ENCODE data around the gene MCTP1.
A peak's percentile ranks its signal among the peaks of the same experiment; 100 is the strongest.

The MCTP1 gene

DNA sequence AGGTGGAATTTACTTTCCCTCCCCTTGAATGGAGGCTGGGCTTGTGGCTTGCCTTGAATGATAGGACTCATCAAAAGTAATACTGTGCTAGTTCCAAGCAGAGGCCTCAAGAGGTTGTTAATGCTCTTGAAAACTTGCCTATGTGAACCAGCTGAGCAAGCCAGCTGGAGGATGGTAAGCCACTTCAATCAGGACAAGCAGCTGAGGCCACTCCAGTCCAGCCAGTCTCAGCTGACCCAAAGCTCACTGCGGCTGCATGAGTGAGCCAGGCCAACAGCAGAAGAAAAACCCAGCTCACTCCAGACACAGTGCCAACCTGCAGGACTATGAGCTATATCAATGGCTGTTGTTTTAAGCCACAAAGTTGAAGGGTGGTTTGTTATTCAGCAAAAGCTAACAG is 182.8 kb downstream of the MCTP1 start:
- ATAC-seq (replicated peaks) (no peak), DNase-seq (no peak)
- H3K27me3 Mint-ChIP-seq = no peaks in the 10 kb centered on the region
- no peak overlapping the region for H3K27ac Mint-ChIP-seq
- no peaks in the 10 kb centered on the region for H3K4me1 Mint-ChIP-seq
- no peaks in the 10 kb centered on the region for H3K36me3 Mint-ChIP-seq
- no peak overlapping the region for H3K4me3 Mint-ChIP-seq
- no peaks in the 10 kb centered on the region for H3K9me3 Mint-ChIP-seq

DNA sequence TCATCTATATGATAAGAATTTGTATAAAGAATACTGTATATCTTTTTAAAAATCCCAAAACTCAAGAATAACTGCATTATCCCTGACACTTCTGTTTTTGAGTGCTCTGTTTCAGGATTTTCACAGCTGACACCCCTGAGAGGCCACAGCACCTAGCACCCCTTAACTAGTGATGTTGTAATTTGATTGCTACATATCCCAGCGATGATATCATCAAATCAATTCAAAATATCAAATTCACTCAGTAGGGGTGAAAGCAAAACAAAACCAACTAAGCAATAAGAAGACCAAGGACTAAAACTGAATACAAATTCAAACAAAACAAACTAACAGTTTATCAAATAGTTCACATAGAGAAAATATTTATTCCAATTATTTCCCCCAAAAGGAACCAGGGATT is 184.3 kb downstream of the MCTP1 start:
- H3K27ac Mint-ChIP-seq = no peak overlapping the region
- H3K4me1 Mint-ChIP-seq = no peaks in the 10 kb centered on the region
- DNase-seq (no peak), ATAC-seq (replicated peaks) (no peak)
- no peaks in the 10 kb centered on the region for H3K36me3 Mint-ChIP-seq
- H3K27me3 Mint-ChIP-seq = peaks cover 0 to 7% of the 10 kb centered on the region in 2 donors
- no peak overlapping the region for H3K4me3 Mint-ChIP-seq
- H3K9me3 Mint-ChIP-seq = peaks cover 0 to 2% of the 10 kb centered on the region in 2 donors

DNA sequence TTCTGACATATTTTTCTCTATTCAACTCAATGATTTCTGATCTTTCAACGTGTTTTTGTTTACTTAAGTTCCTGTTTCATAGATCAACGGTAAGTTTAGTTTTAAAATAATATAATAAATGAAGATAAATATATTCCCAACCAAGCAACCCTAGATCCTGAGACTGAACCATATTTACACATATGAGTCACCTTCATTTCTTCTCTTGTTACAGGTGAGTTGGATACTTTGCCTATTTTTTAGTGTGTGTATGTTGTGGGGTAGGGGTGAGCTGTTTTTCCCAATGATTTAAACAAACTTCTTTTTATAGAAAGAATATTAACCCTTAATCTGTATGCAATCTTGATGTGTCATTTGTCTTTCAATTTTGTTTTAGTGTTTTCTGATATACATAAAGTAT is 186.9 kb downstream of the MCTP1 start:
- ATAC-seq (replicated peaks) = no peak
- no peaks in the 10 kb centered on the region for H3K36me3 Mint-ChIP-seq
- peaks cover 0 to 7% of the 10 kb centered on the region in 2 donors for H3K9me3 Mint-ChIP-seq
- no peak for DNase-seq
- H3K4me1 Mint-ChIP-seq = no peaks in the 10 kb centered on the region
- peaks cover 0 to 8% of the 10 kb centered on the region in 2 donors for H3K27me3 Mint-ChIP-seq
- no peak overlapping the region for H3K27ac Mint-ChIP-seq
- no peak overlapping the region for H3K4me3 Mint-ChIP-seq

DNA sequence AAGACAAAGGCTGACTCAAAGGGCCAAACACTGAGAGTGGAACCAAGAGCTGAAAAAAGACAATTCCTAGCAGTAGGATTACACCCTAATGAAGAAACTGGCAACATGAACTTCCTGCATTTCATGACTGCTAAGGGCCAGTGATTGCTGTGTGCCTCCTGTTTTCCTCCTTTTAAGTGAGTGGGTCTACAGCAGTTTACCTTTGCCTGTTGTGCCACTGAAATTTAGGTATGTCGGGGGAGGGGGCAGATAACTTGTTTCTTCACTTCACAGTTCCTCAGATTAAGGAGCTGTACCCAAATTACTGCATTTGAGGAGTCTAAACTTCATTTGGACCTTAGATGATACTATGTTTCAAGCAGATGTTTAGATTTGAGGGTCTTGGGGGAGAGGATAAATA is 191.7 kb downstream of the MCTP1 start:
- Mint-ChIP-seq H3K9me3 (peaks cover 6 to 13% of the 10 kb centered on the region in 2 donors), H3K27me3 (peaks cover 0 to 8% of the 10 kb centered on the region in 2 donors), H3K36me3 (no peaks in the 10 kb centered on the region), H3K4me3 (no peak overlapping the region), H3K27ac (no peak overlapping the region), H3K4me1 (peaks cover 1 to 2% of the 10 kb centered on the region in 2 donors)
- DNase-seq = no peak
- no peak for ATAC-seq (replicated peaks)

DNA sequence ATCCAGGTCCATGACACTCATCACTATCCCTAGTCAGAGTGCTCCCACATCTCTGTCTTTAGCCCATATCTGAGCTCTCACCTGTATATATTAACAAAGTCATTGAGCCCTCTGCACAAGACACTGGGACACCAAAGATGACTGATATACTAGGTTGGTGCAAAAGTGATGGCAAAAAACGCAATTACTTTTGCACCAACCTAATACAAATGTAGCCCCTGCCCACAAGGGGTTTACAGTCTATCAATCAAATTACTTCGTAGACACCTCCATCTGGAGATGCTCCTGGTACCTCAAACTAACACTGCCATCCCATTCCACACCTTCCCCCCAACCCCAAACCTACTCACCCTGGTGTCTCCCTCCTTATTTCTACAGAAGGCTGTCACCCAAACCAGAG is 194.1 kb downstream of the MCTP1 start:
- H3K4me1 Mint-ChIP-seq = peaks cover 10 to 16% of the 10 kb centered on the region in 2 donors
- no peak overlapping the region for H3K27ac Mint-ChIP-seq
- ATAC-seq (replicated peaks) (no peak), DNase-seq (no peak)
- H3K9me3 Mint-ChIP-seq = peaks cover 6 to 13% of the 10 kb centered on the region in 2 donors
- no peak overlapping the region for H3K4me3 Mint-ChIP-seq
- H3K36me3 Mint-ChIP-seq = no peaks in the 10 kb centered on the region
- H3K27me3 Mint-ChIP-seq = peaks cover 0 to 3% of the 10 kb centered on the region in 2 donors

DNA sequence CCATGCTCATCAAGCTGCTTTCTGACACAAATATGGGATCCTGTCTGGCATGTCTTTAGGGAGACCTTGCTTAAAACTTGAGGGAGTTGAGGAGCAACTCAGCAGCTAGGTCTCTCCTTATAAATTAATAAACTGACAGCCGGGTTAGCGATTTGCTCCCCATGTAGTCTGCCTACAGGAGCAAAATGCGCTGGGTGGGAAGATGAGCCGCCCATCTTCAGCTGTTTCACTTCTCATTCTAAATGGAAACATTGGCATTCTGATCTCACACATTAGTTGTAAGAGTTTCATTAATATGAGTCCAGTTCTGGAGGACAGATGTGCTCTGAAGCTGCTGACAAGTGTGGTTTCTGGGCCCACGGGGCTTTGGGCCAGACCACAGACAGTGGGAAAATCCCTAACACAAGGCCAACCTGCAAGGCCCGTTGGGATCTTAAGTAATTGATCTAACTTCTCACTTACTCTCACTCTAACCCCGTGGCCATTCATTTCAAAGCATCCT is 197.0 kb downstream of the MCTP1 start:
- Mint-ChIP-seq H3K4me1 (peaks cover 10 to 16% of the 10 kb centered on the region in 2 donors), H3K27me3 (no peaks in the 10 kb centered on the region), H3K36me3 (no peaks in the 10 kb centered on the region), H3K27ac (peak overlapping the region; percentile 84), H3K4me3 (peak overlapping the region; percentile 21 to 40), H3K9me3 (peaks cover 6% of the 10 kb centered on the region in 2 donors)
- peak; percentile 95 to 96 for ATAC-seq (replicated peaks)
- peak; percentile 66 for DNase-seq

DNA sequence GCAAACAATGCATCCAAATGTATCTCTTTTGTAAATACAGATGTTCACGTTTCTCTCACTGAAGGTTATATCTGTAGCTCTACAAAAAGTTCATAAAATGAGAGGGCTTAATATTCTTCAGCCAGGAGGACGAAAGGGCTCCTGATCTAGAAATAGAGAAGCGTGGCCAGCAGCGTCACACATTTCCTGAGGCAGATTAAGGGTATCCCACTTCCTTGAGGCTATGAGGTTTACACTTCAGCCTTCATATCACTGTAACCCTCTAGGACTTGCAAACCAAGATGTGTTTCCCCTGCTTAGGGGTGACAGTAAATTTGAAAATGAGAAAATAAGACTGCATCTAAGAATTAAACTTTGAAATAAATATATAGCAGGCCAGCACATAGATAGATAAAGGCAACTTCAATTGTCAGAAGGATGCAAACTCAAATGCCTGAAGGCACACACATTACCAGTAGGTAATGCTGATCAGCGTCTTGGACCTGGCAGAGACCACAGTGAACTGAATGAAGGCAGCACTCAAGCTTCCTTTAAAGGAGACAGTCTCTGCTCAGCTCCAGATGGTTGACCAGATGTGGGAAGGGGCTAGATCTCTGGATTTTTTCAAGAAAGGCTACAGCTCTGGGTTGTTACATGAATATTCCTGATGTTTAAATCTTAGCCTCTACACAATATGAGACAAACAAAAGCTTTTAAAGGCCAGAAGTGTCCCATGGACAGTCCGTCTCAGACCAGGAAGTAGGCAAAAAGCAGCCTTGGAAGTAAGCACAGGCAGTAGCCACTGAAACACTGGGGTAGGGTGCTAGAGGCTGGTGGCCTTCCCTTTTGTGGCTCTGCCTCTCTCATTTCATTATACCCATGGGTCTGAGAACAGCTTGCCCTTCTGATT is 197.7 kb downstream of the MCTP1 start:
- Mint-ChIP-seq H3K36me3 (no peaks in the 10 kb centered on the region), H3K27ac (peak overlapping the region; percentile 84), H3K27me3 (no peaks in the 10 kb centered on the region), H3K9me3 (peaks cover 6% of the 10 kb centered on the region in 2 donors), H3K4me1 (peaks cover 10 to 16% of the 10 kb centered on the region in 2 donors), H3K4me3 (peak overlapping the region in 1 of 2 donors; percentile 40)
- ATAC-seq (replicated peaks) (peak; percentile 64 to 67), DNase-seq (no peak)

DNA sequence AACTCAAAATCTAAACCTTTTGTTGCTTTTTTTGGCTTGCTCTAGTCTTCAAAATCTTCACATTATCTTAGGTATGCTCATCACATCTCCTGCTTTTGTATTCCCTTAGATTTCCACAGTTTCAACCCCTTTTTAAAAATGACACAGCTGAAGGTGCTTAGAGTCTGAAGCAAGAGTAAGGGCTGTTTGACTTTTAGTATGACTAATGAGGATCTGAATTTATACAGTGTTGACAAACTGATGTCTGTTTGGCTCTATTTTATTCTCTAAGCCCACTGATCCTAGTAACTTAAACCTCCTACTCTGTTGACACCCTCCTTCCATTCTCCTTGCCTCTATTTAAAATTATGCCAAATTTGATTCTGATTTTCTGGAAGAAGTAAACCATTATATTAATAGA is 200.1 kb downstream of the MCTP1 start:
- Mint-ChIP-seq H3K27ac (no peak overlapping the region), H3K9me3 (no peaks in the 10 kb centered on the region), H3K27me3 (no peaks in the 10 kb centered on the region), H3K4me3 (no peak overlapping the region), H3K36me3 (no peaks in the 10 kb centered on the region), H3K4me1 (peaks cover 10 to 27% of the 10 kb centered on the region in 2 donors)
- ATAC-seq (replicated peaks) (no peak), DNase-seq (no peak)

DNA sequence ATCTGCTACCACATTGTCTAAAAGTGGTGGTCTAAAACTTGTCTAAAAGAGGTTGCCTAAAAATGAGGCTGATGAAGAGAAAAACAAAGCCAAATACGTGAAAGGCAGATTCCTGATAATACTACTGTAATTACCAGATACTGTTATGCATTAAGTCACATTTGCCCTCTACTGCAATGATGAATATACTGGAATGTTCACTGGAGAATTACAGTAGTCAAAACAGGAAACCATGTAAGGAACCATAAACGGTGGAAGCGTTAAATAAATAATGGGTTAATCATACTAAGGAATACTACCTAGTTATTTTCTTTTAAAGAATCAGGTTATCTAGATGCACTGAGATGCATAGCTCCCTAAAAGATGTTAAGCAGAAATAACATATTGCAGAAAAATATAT is 201.3 kb downstream of the MCTP1 start:
- H3K36me3 Mint-ChIP-seq = no peaks in the 10 kb centered on the region
- H3K9me3 Mint-ChIP-seq = no peaks in the 10 kb centered on the region
- H3K27ac Mint-ChIP-seq = no peak overlapping the region
- H3K4me3 Mint-ChIP-seq = no peak overlapping the region
- no peaks in the 10 kb centered on the region for H3K27me3 Mint-ChIP-seq
- DNase-seq (no peak), ATAC-seq (replicated peaks) (no peak)
- H3K4me1 Mint-ChIP-seq = peaks cover 10 to 27% of the 10 kb centered on the region in 2 donors

DNA sequence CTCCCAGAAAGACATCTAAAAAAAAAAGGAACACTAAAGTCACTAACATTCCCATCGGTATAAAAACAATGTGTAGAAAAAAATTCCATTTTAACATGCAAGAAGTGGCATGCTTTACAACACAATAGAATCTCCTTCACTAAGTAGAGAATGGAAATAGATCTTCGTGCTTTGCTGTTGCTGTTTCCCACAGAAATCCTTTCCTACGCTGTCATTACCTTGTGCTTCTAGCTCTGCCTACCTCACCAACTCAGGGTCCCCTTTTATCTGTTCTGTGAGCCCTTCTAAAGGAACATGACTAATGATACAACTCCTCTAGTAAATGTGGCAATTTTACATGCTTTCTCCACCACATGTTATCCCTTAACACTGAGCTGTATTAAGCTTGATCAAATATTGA is 202.9 kb downstream of the MCTP1 start:
- Mint-ChIP-seq H3K36me3 (no peaks in the 10 kb centered on the region), H3K9me3 (no peaks in the 10 kb centered on the region), H3K4me1 (peaks cover 0 to 13% of the 10 kb centered on the region in 2 donors), H3K27ac (no peak overlapping the region), H3K27me3 (no peaks in the 10 kb centered on the region), H3K4me3 (no peak overlapping the region)
- ATAC-seq (replicated peaks) = peak in 1 of 2 donors; percentile 8
- DNase-seq = no peak

DNA sequence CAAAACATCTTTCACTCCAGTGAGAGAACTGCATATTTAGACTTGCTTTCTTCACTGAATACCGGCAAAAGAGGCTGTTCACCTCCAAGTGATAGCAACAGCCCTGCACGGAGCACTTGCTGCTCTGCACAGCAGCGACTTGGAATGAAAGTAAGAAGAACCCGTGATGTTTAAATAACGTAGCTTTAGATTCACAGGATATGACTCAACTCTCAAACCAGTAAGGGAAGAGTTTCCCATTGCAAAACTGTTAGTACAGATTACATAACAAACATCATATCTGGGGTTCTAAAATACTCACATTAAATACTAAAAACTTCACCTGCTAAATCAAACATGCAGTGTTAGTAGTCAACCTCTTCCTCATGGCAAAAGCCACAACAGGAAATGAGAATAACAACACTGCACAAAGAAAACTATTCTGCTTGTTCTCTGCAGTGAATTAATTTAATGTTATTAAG is 203.4 kb downstream of the MCTP1 start:
- Mint-ChIP-seq H3K9me3 (no peaks in the 10 kb centered on the region), H3K27me3 (no peaks in the 10 kb centered on the region), H3K4me1 (peaks cover 0 to 11% of the 10 kb centered on the region in 2 donors), H3K27ac (no peak overlapping the region), H3K4me3 (peak overlapping the region in 1 of 2 donors; percentile 53), H3K36me3 (no peaks in the 10 kb centered on the region)
- DNase-seq (no peak), ATAC-seq (replicated peaks) (peak; percentile 70 to 72)

DNA sequence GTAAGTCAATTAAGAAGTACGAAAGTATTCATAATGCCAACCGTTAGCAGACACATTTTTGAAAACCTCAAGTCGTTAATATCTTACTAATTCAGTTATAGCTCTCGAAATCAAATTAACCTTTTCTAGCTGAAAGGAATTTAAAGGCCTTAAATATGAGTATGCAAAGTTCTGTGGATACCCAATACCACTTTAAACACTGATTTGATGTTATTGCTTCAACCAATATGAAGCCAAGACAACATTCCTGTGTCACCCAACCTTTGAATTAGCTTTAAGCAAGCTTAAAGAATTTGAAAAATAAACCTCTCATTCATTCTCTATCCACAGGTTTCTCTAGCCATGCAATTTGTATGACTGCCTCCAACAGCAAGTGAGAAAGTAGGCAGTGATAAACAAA is 204.5 kb downstream of the MCTP1 start:
- Mint-ChIP-seq H3K9me3 (no peaks in the 10 kb centered on the region), H3K27me3 (no peaks in the 10 kb centered on the region), H3K4me1 (peaks cover 0 to 11% of the 10 kb centered on the region in 2 donors), H3K36me3 (no peaks in the 10 kb centered on the region), H3K27ac (no peak overlapping the region), H3K4me3 (no peak overlapping the region)
- no peak for ATAC-seq (replicated peaks)
- no peak for DNase-seq

DNA sequence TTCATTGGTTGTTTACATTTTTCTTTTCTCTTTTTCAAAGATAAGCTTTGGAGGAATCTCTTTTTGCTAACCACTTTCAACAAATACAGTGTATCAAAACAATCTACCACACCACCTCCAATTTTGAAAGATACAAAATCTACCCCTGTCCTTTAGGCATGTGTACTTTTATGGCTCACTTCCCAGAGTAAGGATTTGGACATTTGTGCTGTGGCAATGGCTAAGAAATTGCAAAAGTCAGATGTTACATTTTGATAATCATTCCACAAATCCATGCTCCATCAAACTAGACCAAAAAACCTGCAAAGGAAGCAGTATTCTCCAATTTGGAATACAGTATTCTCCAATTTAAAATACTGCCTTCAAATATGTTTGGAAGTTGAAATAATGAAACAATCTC is 204.9 kb downstream of the MCTP1 start:
- peaks cover 0 to 11% of the 10 kb centered on the region in 2 donors for H3K4me1 Mint-ChIP-seq
- ATAC-seq (replicated peaks) = no peak
- H3K36me3 Mint-ChIP-seq = no peaks in the 10 kb centered on the region
- DNase-seq = no peak
- H3K27ac Mint-ChIP-seq = no peak overlapping the region
- no peak overlapping the region for H3K4me3 Mint-ChIP-seq
- no peaks in the 10 kb centered on the region for H3K9me3 Mint-ChIP-seq
- H3K27me3 Mint-ChIP-seq = no peaks in the 10 kb centered on the region

DNA sequence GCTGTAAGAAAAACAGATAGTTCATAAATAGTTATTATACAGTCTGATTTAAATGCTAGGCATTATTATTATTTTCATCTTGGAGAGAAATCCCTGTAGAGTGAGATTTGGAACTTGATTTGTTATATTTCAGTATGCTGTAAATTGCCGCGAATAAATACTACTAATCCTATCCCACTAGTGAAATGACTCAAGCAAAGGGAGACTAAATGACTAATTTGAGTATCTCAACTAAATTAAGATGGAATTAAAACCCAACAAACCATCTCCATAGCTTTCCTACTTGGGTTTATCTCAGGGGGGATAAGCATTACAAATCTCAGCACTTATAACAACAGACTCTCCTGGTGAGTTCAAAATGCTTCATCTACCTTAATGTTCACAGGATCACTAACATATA is 206.0 kb downstream of the MCTP1 start:
- no peaks in the 10 kb centered on the region for H3K36me3 Mint-ChIP-seq
- no peaks in the 10 kb centered on the region for H3K9me3 Mint-ChIP-seq
- no peak for ATAC-seq (replicated peaks)
- no peak for DNase-seq
- H3K27ac Mint-ChIP-seq = no peak overlapping the region
- H3K27me3 Mint-ChIP-seq = no peaks in the 10 kb centered on the region
- H3K4me1 Mint-ChIP-seq = peaks cover 0 to 11% of the 10 kb centered on the region in 2 donors
- no peak overlapping the region for H3K4me3 Mint-ChIP-seq
